OCI-LY7 (cell line): ENCODE data around the gene RBM39. TPM values are rescaled to one million over a fixed set of nuclear protein-coding genes. Genes with fewer than 3 reads are reported as not detected.

ENCODE experiments used
- BruUV-seq: library from RNA; stranded (reverse); fragments of 400-500 nt; replicated peaks from 2 replicates; lab custom pipeline; 2021; lab: Mats Ljungman, UMichigan
- CTCF ChIA-PET: fragments of 300-600 bp; sonication (Branson Sonifier 250); formaldehyde crosslinking; loops from one replicate; lab custom pipeline; 2022; ENCODE audit warnings: antibody characterized with exemption; ENCODE audit not compliant: unreplicated experiment; lab: Charles Lee
- POLR2A ChIA-PET: fragments of 300-600 bp; sonication (Branson Sonifier 250); formaldehyde crosslinking; loops from one replicate; lab custom pipeline; 2022; ENCODE audit warnings: antibody characterized with exemption; lab: Charles Lee
- DNase-seq: peaks from one replicate; pipeline ENCODE4 v3.0.0-alpha.2; 2015; ENCODE audit warnings: low spot score
- H2AFZ ChIP-seq: fragments of 200-600 bp; sonication (generic), shearing (Covaris generic); 2 replicates; pipeline ENCODE4 v1.6.1; 2014; ENCODE audit warnings: mild to moderate bottlenecking, antibody characterized with exemption, low read length, moderate library complexity
- H3K27ac ChIP-seq: fragments of 200-600 bp; sonication (generic); 2 replicates; pipeline ENCODE4 v1.5.1; 2014; ENCODE audit warnings: mixed run types, low read depth, mild to moderate bottlenecking, moderate library complexity, low read length, inconsistent platforms; ENCODE audit not compliant: poor library complexity, severe bottlenecking
- H3K36me3 ChIP-seq: fragments of 200-600 bp; sonication (generic); 2 replicates; pipeline ENCODE4 v1.6.1; 2014; ENCODE audit warnings: mild to moderate bottlenecking, antibody characterized with exemption, low read length, moderate library complexity, mixed read lengths; ENCODE audit not compliant: insufficient read depth
- H3K4me1 ChIP-seq: fragments of 200-600 bp; sonication (generic); 2 replicates; pipeline ENCODE4 v1.5.1; 2014; ENCODE audit warnings: mild to moderate bottlenecking, low read length; ENCODE audit not compliant: insufficient read depth, poor library complexity, severe bottlenecking
- H3K4me2 ChIP-seq: fragments of 200-600 bp; sonication (generic); 2 replicates; pipeline ENCODE4 v1.6.1; 2014; ENCODE audit warnings: mild to moderate bottlenecking, low read length
- H3K4me3 ChIP-seq: fragments of 200-600 bp; sonication (generic); 2 replicates; pipeline ENCODE4 v1.5.1; 2014; ENCODE audit warnings: mild to moderate bottlenecking, low read depth, low read length; ENCODE audit not compliant: poor library complexity, severe bottlenecking
- H3K79me2 ChIP-seq: fragments of 200-600 bp; sonication (generic); 2 replicates; pipeline ENCODE4 v1.6.1; 2016; ENCODE audit warnings: low read depth, mild to moderate bottlenecking, low read length, moderate library complexity, mixed read lengths; ENCODE audit not compliant: insufficient read depth
- H3K9me2 ChIP-seq: fragments of 200-600 bp; sonication (generic); 2 replicates; pipeline ENCODE4 v1.6.1; 2016; ENCODE audit warnings: mild to moderate bottlenecking, low read length, mixed read lengths; ENCODE audit not compliant: insufficient read depth
- H3K9me3 ChIP-seq: fragments of 200-600 bp; sonication (generic); 2 replicates; pipeline ENCODE4 v1.6.1; 2014; ENCODE audit warnings: mild to moderate bottlenecking, mixed run types, low read length, mixed read lengths
- H4K20me1 ChIP-seq: fragments of 200-600 bp; sonication (generic); 2 replicates; pipeline ENCODE4 v1.6.1; 2014; ENCODE audit warnings: mild to moderate bottlenecking, antibody characterized with exemption, low read length, moderate library complexity, mixed read lengths; ENCODE audit not compliant: insufficient read depth
- EZH2phosphoT487 ChIP-seq: fragments of 200-600 bp; sonication (generic); IDR thresholded peaks from 2 replicates; pipeline ENCODE4 v1.6.1; 2018; ENCODE audit warnings: low read depth, borderline replicate concordance, mild to moderate bottlenecking, mixed run types, antibody characterized with exemption, low read length, moderate library complexity, mixed read lengths
- intact Hi-C: fragments of 100-400 bp; cut with micrococcal nuclease; formaldehyde crosslinking; loops from one replicate; pipeline ENCODE4 v1.10.0; 2022; ENCODE audit not compliant: unreplicated experiment
- total RNA-seq, 2 experiments: library from RNA; depleted of rRNA in 1 of 2; stranded (reverse); fragments of >200 nt in 1 of 2; shearing (Covaris generic) in 1 of 2; gene quantifications; 2 replicates each; pipeline ENCODE4 v1.2.3, GENCODE V29; 2014 to 2022
- TF ChIP-seq, protein P1 (sequence below): fragments of 200-600 bp; sonication (generic); conservative IDR thresholded peaks from 2 replicates; pipeline ENCODE4 v1.5.1; 2014; ENCODE audit warnings: mild to moderate bottlenecking, antibody characterized with exemption, low read length, moderate library complexity, mixed read lengths

RBM39 gene
- total RNA-seq, 2 experiments from 2014 or later = 346 to 431 TPM

DNA sequence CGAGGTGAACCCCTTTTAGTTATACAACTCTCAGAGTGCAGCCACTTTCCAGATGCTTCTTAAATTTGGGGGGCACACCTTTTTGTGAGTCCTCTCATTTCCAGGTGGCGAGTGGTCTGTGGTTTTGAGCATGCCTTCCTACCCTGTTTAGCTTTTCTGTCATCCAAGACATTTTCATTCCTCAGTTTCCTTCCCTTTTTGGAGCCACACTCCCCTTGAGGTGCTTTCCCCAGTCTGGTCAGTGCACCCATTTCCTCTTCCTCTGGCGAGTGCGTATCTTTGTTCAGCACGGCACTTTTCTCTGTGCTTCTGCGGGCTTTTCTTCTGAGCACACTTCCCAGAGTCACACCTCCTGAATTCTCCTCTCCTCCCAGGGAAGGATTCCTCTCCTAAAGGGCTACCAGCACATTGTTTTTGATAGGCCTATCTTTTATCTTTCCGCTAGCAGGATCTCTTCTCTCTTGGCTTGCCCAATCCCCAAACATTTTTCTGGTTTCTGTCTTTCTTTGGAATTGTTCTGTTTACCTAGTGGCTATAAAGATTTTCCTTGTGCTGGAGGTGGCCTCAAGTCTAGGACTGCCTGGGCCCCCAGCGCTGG is 31.2 kb upstream of the RBM39 start:
- POLR2A ChIA-PET = interaction anchor here (0.7 to 3.5 kb wide), 2 partner anchors 30 to 365 kb away, joined by 7 to 33 read pairs; partner anchors contain the start of gene RBM39

DNA sequence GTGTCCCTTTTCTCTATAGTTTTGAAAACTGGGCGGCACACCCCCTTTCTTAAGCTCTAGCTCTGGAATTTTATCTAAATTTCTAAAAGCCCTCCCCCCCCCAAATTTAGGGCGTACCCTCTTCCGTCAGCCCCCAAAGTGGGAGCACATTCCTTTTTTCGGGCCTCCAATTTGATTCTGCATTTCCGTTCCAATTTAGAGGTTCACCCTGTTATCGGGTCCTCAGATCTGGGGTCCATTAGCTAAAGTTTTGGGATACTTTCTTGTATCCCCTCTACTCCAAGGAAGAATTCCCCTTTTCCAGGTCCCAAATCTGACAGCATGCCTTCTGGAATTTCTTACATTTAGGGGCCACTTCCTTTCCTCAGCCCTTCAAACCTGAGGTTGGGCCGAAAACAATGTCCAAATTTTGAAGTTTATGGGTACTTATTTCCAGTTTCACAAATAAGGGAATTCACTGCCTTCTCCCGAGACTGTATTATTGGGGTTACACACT is 30.6 kb upstream of the RBM39 start:
- Histone ChIP-seq H3K79me2 (peaks cover 51% of the 10 kb centered on the region), H2AFZ (peak overlapping the region; percentile 55; the same call in 1 of the 2 replicates), H3K9me3 (no peaks in the 10 kb centered on the region), H3K4me2 (peak overlapping the region; percentile 100), H3K9me2 (no peaks in the 10 kb centered on the region), H3K36me3 (peaks cover 25% of the 10 kb centered on the region), H3K4me1 (peaks cover 58% of the 10 kb centered on the region), H4K20me1 (peaks cover 21% of the 10 kb centered on the region; the same call in 1 of the 2 replicates), H3K27ac (peak overlapping the region; percentile 24), H3K4me3 (peak overlapping the region; percentile 93)
- intact Hi-C loops = loop anchor here (1.0 kb wide), 1 partner anchor 30 kb away; the partner anchor contains the start of gene RBM39
- POLR2A ChIA-PET = interaction anchor here (0.5 to 3.5 kb wide), 7 partner anchors 30 to 1148 kb away, joined by 3 to 33 read pairs (median 5); partner anchors contain the start of genes RBM39 and SCAND1
- CTCF ChIA-PET = no interaction called here
- BruUV-seq = TSS peak; percentile 72
- TF ChIP-seq, protein P1, sequence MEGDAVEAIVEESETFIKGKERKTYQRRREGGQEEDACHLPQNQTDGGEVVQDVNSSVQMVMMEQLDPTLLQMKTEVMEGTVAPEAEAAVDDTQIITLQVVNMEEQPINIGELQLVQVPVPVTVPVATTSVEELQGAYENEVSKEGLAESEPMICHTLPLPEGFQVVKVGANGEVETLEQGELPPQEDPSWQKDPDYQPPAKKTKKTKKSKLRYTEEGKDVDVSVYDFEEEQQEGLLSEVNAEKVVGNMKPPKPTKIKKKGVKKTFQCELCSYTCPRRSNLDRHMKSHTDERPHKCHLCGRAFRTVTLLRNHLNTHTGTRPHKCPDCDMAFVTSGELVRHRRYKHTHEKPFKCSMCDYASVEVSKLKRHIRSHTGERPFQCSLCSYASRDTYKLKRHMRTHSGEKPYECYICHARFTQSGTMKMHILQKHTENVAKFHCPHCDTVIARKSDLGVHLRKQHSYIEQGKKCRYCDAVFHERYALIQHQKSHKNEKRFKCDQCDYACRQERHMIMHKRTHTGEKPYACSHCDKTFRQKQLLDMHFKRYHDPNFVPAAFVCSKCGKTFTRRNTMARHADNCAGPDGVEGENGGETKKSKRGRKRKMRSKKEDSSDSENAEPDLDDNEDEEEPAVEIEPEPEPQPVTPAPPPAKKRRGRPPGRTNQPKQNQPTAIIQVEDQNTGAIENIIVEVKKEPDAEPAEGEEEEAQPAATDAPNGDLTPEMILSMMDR = no peak
- no peak for TF ChIP-seq EZH2phosphoT487
- DNase-seq = no peak

More for the DNA sequence above, 31.2 kb upstream of the RBM39 start:
- no TSS peak for BruUV-seq
- no peak for TF ChIP-seq EZH2phosphoT487
- TF ChIP-seq, protein P1 = no peak
- Histone ChIP-seq H3K4me1 (peaks cover 51% of the 10 kb centered on the region), H4K20me1 (peaks cover 21% of the 10 kb centered on the region; the same call in 1 of the 2 replicates), H3K36me3 (peaks cover 27% of the 10 kb centered on the region), H3K4me3 (peak overlapping the region; percentile 93), H3K9me3 (no peaks in the 10 kb centered on the region), H2AFZ (no peak overlapping the region), H3K4me2 (peak overlapping the region; percentile 100), H3K27ac (peak overlapping the region; percentile 24), H3K9me2 (no peaks in the 10 kb centered on the region), H3K79me2 (peaks cover 58% of the 10 kb centered on the region)
- intact Hi-C loops = no loop called here
- CTCF ChIA-PET = no interaction called here
- peak; percentile 40 for DNase-seq
